IMR-90 (cell line): ENCODE measurements around the gene RND1. TPM values are rescaled to one million over a fixed set of nuclear protein-coding genes. Genes with fewer than 3 reads are reported as not detected.

ENCODE experiments used
- ATAC-seq: fragments of 200-7000 bp; cut with Tn5 transposase; 2 replicates; pipeline ENCODE4 v1.9.1; 2020; ENCODE audit warnings: low read depth, mild to moderate bottlenecking, moderate library complexity
- BruUV-seq: library from RNA; stranded (reverse); fragments of 400-500 nt; replicated peaks from 2 replicates; lab custom pipeline; 2021; lab: Mats Ljungman, UMichigan
- CTCF ChIA-PET: fragments of 300-600 bp; formaldehyde crosslinking; extraction: SDS; loops from one replicate; lab custom pipeline; 2021; ENCODE audit warnings: antibody characterized with exemption; lab: Yijun Ruan, JAX
- POLR2A ChIA-PET: fragments of 300-600 bp; sonication (Branson Sonifier 250); formaldehyde crosslinking; loops from one replicate; lab custom pipeline; 2022; ENCODE audit warnings: antibody characterized with exemption; ENCODE audit not compliant: unreplicated experiment; lab: Charles Lee
- DNase-seq: peaks from one replicate; pipeline ENCODE4 v3.0.0; 2013
- H2AFZ ChIP-seq: replicated peaks from 2 replicates; pipeline ENCODE3; 2013; ENCODE audit warnings: low read length, mild to moderate bottlenecking; ENCODE audit not compliant: poor library complexity
- H2AK5ac ChIP-seq: 2 replicates; pipeline ENCODE4 v1.6.1; 2013; ENCODE audit warnings: low read depth, low read length, inconsistent platforms
- H2AK9ac ChIP-seq: replicated peaks from 2 replicates; pipeline ENCODE3; 2013; ENCODE audit warnings: mild to moderate bottlenecking, low read depth, low read length, moderate library complexity; ENCODE audit not compliant: poor library complexity
- H2BK120ac ChIP-seq: 2 replicates; pipeline ENCODE4 v1.6.1; 2013; ENCODE audit warnings: low read depth, low read length, inconsistent platforms
- H2BK15ac ChIP-seq: 3 replicates; pipeline ENCODE4 v1.6.1; 2013; ENCODE audit warnings: low read depth, low read length, inconsistent platforms
- H2BK20ac ChIP-seq: 2 replicates; pipeline ENCODE4 v1.6.1; 2013; ENCODE audit warnings: low read depth, mild to moderate bottlenecking, inconsistent platforms, low read length, moderate library complexity
- H2BK5ac ChIP-seq: 2 replicates; pipeline ENCODE4 v1.6.1; 2013; ENCODE audit warnings: mild to moderate bottlenecking, low read depth, low read length, inconsistent platforms; ENCODE audit not compliant: poor library complexity, severe bottlenecking
- H3K14ac ChIP-seq: replicated peaks from 2 replicates; pipeline ENCODE4 v1.6.1; 2013; ENCODE audit warnings: low read depth, low read length, inconsistent platforms
- H3K18ac ChIP-seq: 2 replicates; pipeline ENCODE4 v1.6.1; 2013; ENCODE audit warnings: low read depth, low read length, control low read depth
- H3K23ac ChIP-seq: 2 replicates; pipeline ENCODE4 v1.6.1; 2013; ENCODE audit warnings: low read depth, low read length, inconsistent platforms
- H3K27ac ChIP-seq: 2 replicates; pipeline ENCODE4 v1.5.1; 2013; ENCODE audit warnings: mild to moderate bottlenecking, control low read depth, low read length; ENCODE audit not compliant: insufficient read depth
- H3K27me3 ChIP-seq: 2 replicates; pipeline ENCODE4 v1.6.1; 2013; ENCODE audit warnings: low read length; ENCODE audit not compliant: control insufficient read depth, insufficient read depth
- H3K36me3 ChIP-seq: 2 replicates; pipeline ENCODE4 v1.6.1; 2013; ENCODE audit warnings: low read length, mixed read lengths; ENCODE audit not compliant: control insufficient read depth, insufficient read depth
- H3K4ac ChIP-seq: 2 replicates; pipeline ENCODE4 v1.6.1; 2013; ENCODE audit warnings: low read depth, low read length, inconsistent platforms
- H3K4me1 ChIP-seq: 2 replicates; pipeline ENCODE4 v1.6.1; 2013; ENCODE audit warnings: low read length, mixed read lengths; ENCODE audit not compliant: control insufficient read depth, insufficient read depth
- H3K4me2 ChIP-seq: 2 replicates; pipeline ENCODE4 v1.6.1; 2013; ENCODE audit warnings: low read depth, mild to moderate bottlenecking, control low read depth, low read length, moderate library complexity
- H3K4me3 ChIP-seq: 2 replicates; pipeline ENCODE4 v1.5.1; 2013; ENCODE audit warnings: low read depth, mild to moderate bottlenecking, control low read depth, low read length, moderate library complexity; ENCODE audit not compliant: insufficient read depth
- H3K56ac ChIP-seq: 2 replicates; pipeline ENCODE4 v1.6.1; 2013; ENCODE audit warnings: low read length, inconsistent platforms; ENCODE audit not compliant: insufficient read depth; ENCODE audit errors: extremely low read depth
- H3K79me1 ChIP-seq, 2 experiments: 2 replicates each; pipeline ENCODE4 v1.6.1; 2013; ENCODE audit warnings: low read length in 2 of 2, inconsistent platforms in 1 of 2, low read depth in 1 of 2
- H3K9ac ChIP-seq: 2 replicates; pipeline ENCODE4 v1.6.1; 2013; ENCODE audit warnings: low read depth, low read length, control low read depth
- H3K9me1 ChIP-seq: 2 replicates; pipeline ENCODE4 v1.6.1; 2013; ENCODE audit warnings: low read length, inconsistent platforms; ENCODE audit not compliant: insufficient read depth
- H3K9me3 ChIP-seq: 2 replicates; pipeline ENCODE4 v1.6.1; 2013; ENCODE audit warnings: low read length; ENCODE audit not compliant: control insufficient read depth, insufficient read depth
- H4K20me1 ChIP-seq: 2 replicates; pipeline ENCODE4 v1.6.1; 2013; ENCODE audit warnings: low read length, inconsistent platforms; ENCODE audit not compliant: insufficient read depth
- H4K5ac ChIP-seq: 2 replicates; pipeline ENCODE4 v1.6.1; 2013; ENCODE audit warnings: mild to moderate bottlenecking, low read depth, low read length, control low read depth
- H4K8ac ChIP-seq, 2 experiments: 2 replicates each; pipeline ENCODE4 v1.6.1; 2013; ENCODE audit warnings: low read depth in 2 of 2, low read length in 2 of 2, control low read depth in 1 of 2, inconsistent platforms in 1 of 2
- H4K91ac ChIP-seq: 2 replicates; pipeline ENCODE4 v1.6.1; 2013; ENCODE audit warnings: low read depth, low read length, inconsistent platforms; ENCODE audit not compliant: insufficient read depth
- BHLHE40 ChIP-seq: fragments of 150-350 bp; IDR thresholded peaks from 2 replicates; pipeline ENCODE4 v1.6.1; 2016; ENCODE audit warnings: mild to moderate bottlenecking, low read depth, low read length
- CEBPB ChIP-seq: IDR thresholded peaks from 2 replicates; pipeline ENCODE4 v1.6.1; 2012; ENCODE audit warnings: low read depth, low read length, improper control_type of control experiment
- CHD1 ChIP-seq: IDR thresholded peaks from 2 replicates; pipeline ENCODE4 v1.6.1; 2012; ENCODE audit warnings: low read depth, low read length, improper control_type of control experiment
- FOS ChIP-seq: fragments of 150-350 bp; IDR thresholded peaks from 2 replicates; pipeline ENCODE4 v1.6.1; 2016; ENCODE audit warnings: low read depth, low read length
- MAFK ChIP-seq: IDR thresholded peaks from 2 replicates; pipeline ENCODE4 v1.6.1; 2012; ENCODE audit warnings: low read depth, low read length, improper control_type of control experiment
- MAZ ChIP-seq: IDR thresholded peaks from 2 replicates; pipeline ENCODE4 v1.6.1; 2012; ENCODE audit warnings: low read depth, mild to moderate bottlenecking, low read length, improper control_type of control experiment, moderate library complexity, borderline replicate concordance
- MXI1 ChIP-seq: IDR thresholded peaks from 2 replicates; pipeline ENCODE4 v1.6.1; 2012; ENCODE audit warnings: low read depth, mild to moderate bottlenecking, low read length, moderate library complexity, borderline replicate concordance
- POLR2A ChIP-seq: IDR thresholded peaks from 2 replicates; pipeline ENCODE4 v1.6.1; 2012; ENCODE audit warnings: mild to moderate bottlenecking, low read depth, low read length
- RAD21 ChIP-seq: IDR thresholded peaks from 2 replicates; pipeline ENCODE4 v1.6.1; 2012; ENCODE audit warnings: low read length, improper control_type of control experiment
- RCOR1 ChIP-seq: IDR thresholded peaks from 2 replicates; pipeline ENCODE4 v1.6.1; 2012; ENCODE audit warnings: mild to moderate bottlenecking, low read length, improper control_type of control experiment; ENCODE audit not compliant: insufficient replicate concordance
- RFX5 ChIP-seq: IDR thresholded peaks from 2 replicates; pipeline ENCODE4 v1.8.0; 2012; ENCODE audit warnings: low read depth, mild to moderate bottlenecking, low read length, moderate library complexity
- SMC3 ChIP-seq: fragments of 150-350 bp; IDR thresholded peaks from 2 replicates; pipeline ENCODE4 v1.6.1; 2016; ENCODE audit warnings: low read depth, mild to moderate bottlenecking, antibody characterized with exemption, low read length, moderate library complexity
- WGBS, 2 experiments: methylation state at CpG; one replicate each; pipeline versions ENCODE4 v1.1.5 to v1.1.7; 2013; ENCODE audit warnings: missing lambda C conversion rate in 2 of 2; ENCODE audit not compliant: insufficient read length in 1 of 2; ENCODE audit errors: extremely low coverage in 2 of 2; 5-methylcytosine and 5-hydroxymethylcytosine counted together
- dilution Hi-C: fragments of 300-500 bp; cut with HindIII; formaldehyde crosslinking; loops from one replicate; pipeline ENCODE4 v1.14.3; 2018; ENCODE audit warnings: low sequenced_read_pairs; ENCODE audit not compliant: unreplicated experiment
- in situ Hi-C: fragments of 300-500 bp; cut with MboI; formaldehyde crosslinking; loops from 3 replicates; pipeline ENCODE4 v1.14.3; 2019; ENCODE audit warnings: low sequenced_read_pairs, inconsistent platforms, mixed read lengths
- intact Hi-C: fragments of 100-400 bp; cut with micrococcal nuclease; formaldehyde crosslinking; loops from 2 replicates; pipeline ENCODE4 v1.10.0; 2022
- polyA plus RNA-seq, 3 experiments: library from polyadenylated mRNA; depleted of rRNA; stranded (reverse); fragments of >200 nt; gene quantifications; 2 replicates each; pipeline ENCODE4 v1.2.3, GENCODE V29; 2012; ENCODE audit warnings: low replicate concordance in 1 of 3
- total RNA-seq: library from RNA; depleted of rRNA; stranded (reverse); fragments of >200 nt; gene quantifications from 2 replicates; pipeline ENCODE4 v1.2.3, GENCODE V29; 2012
- TF ChIP-seq, protein P1 (sequence below): conservative IDR thresholded peaks from 2 replicates; pipeline ENCODE4 v1.5.1; 2012; ENCODE audit warnings: mild to moderate bottlenecking, low read depth, low read length, improper control_type of control experiment
- TF ChIP-seq, protein P2 (sequence below): fragments of 150-350 bp; IDR thresholded peaks from 2 replicates; pipeline ENCODE4 v1.6.1; 2016; ENCODE audit warnings: low read depth, mild to moderate bottlenecking, low read length, moderate library complexity, borderline replicate concordance
- TF ChIP-seq, protein P3 (sequence below): fragments of 150-350 bp; IDR thresholded peaks from 2 replicates; pipeline ENCODE4 v1.6.1; 2017; ENCODE audit warnings: mild to moderate bottlenecking, antibody characterized with exemption, low read length, low read depth

RND1 gene
- total and polyA plus RNA-seq, 2 of the 4 experiments (the other 2 are of a cell fraction), result under 0.01 to 0.21 TPM

DNA sequence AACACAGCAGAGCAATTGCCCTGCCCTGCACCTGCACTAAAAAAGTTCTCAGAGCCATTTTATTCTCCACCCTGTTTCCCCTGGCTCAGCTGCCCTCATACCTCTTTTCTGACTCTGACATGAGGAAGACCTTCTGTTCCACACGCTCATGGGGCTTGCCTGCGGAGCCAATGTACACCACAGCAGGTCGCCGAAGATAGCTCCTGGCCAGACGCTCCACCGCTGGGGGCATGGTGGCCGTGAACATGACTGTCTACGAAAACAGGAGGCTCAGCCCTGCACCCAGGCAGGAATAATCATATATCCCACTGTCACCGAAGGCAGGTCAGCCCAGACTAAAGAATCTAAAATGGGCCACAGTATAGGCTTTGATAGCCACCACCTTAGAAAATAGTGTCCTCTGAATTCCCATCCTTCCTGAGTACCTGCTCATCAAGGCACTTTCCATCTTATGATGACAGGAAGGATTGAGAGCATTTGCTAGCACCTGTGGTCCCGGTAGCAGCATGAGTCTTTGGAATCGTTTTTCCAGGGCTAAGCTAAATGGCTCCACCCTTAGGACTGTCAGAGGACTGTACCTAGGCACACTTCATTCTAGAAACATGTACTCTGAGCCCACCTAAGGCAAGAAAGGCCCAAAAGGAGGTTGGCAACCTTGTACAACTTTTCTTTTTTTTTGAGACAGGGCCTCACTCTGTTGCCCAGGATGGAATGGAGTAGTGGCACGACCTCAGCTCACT, 33.2 kb downstream of the RND1 start:
- Histone ChIP-seq H2AFZ (no peak overlapping the region), H3K27me3 (no peaks in the 10 kb centered on the region), H2AK9ac (no peak overlapping the region), H3K9me1 (no peaks in the 10 kb centered on the region; the same call in 1 of the 2 replicates), H4K5ac (no peak overlapping the region), H2BK20ac (no peak overlapping the region), H3K4ac (no peak overlapping the region), H4K20me1 (peaks cover 21% of the 10 kb centered on the region; the same call in 1 of the 2 replicates), H3K27ac (no peak overlapping the region), H3K36me3 (peaks cover 87% of the 10 kb centered on the region), H3K56ac (no peak overlapping the region), H2AK5ac (no peak overlapping the region), H4K8ac (no peak overlapping the region), H2BK15ac (no peak overlapping the region), H3K9me3 (no peaks in the 10 kb centered on the region), H3K14ac (no peak overlapping the region), H2BK5ac (no peak overlapping the region), H4K91ac (no peak overlapping the region), H3K23ac (no peak overlapping the region), H3K4me3 (no peak overlapping the region), H2BK120ac (no peak overlapping the region), H3K9ac (no peak overlapping the region), H3K79me1 (peaks cover 3 to 7% of the 10 kb centered on the region in 2 experiments; a peak in 2 of 4 replicates), H3K4me2 (no peak overlapping the region), H3K18ac (no peak overlapping the region), H3K4me1 (no peaks in the 10 kb centered on the region)
- ChIA-PET CTCF (interaction anchor here (0.6 to 1.0 kb wide), 3 partner anchors 18 to 275 kb away, joined by 3 to 4 read pairs (median 4); no protein-coding TSS in a partner anchor), POLR2A (interaction anchor here (0.6 kb wide), 1 partner anchor 17 kb away, joined by 3 read pairs; no protein-coding TSS in a partner anchor)
- WGBS, 2 experiments, result 89% methylated on average over 11 of the region's 12 CpGs; no CpG with 5 or more reads in 1 of the 2 experiments
- intact Hi-C loops (no loop called here), dilution Hi-C loops (no loop called here), in situ Hi-C loops (no loop called here)
- ATAC-seq, result no peak
- no TSS peak for BruUV-seq
- DNase-seq, result no peak
- TF ChIP-seq MAFK, result no peak
- TF ChIP-seq SMC3, result no peak
- TF ChIP-seq FOS, result no peak
- no peak for TF ChIP-seq RFX5
- TF ChIP-seq BHLHE40, result no peak
- no peak for TF ChIP-seq RAD21
- no peak for TF ChIP-seq POLR2A
- TF ChIP-seq CEBPB, result no peak
- no peak for TF ChIP-seq CHD1
- no peak for TF ChIP-seq RCOR1
- TF ChIP-seq, protein P1, sequence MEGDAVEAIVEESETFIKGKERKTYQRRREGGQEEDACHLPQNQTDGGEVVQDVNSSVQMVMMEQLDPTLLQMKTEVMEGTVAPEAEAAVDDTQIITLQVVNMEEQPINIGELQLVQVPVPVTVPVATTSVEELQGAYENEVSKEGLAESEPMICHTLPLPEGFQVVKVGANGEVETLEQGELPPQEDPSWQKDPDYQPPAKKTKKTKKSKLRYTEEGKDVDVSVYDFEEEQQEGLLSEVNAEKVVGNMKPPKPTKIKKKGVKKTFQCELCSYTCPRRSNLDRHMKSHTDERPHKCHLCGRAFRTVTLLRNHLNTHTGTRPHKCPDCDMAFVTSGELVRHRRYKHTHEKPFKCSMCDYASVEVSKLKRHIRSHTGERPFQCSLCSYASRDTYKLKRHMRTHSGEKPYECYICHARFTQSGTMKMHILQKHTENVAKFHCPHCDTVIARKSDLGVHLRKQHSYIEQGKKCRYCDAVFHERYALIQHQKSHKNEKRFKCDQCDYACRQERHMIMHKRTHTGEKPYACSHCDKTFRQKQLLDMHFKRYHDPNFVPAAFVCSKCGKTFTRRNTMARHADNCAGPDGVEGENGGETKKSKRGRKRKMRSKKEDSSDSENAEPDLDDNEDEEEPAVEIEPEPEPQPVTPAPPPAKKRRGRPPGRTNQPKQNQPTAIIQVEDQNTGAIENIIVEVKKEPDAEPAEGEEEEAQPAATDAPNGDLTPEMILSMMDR, result no peak
- no peak for TF ChIP-seq MAZ
- no peak for TF ChIP-seq MXI1
- TF ChIP-seq, protein P2, sequence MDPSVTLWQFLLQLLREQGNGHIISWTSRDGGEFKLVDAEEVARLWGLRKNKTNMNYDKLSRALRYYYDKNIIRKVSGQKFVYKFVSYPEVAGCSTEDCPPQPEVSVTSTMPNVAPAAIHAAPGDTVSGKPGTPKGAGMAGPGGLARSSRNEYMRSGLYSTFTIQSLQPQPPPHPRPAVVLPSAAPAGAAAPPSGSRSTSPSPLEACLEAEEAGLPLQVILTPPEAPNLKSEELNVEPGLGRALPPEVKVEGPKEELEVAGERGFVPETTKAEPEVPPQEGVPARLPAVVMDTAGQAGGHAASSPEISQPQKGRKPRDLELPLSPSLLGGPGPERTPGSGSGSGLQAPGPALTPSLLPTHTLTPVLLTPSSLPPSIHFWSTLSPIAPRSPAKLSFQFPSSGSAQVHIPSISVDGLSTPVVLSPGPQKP, result no peak
- TF ChIP-seq, protein P3, sequence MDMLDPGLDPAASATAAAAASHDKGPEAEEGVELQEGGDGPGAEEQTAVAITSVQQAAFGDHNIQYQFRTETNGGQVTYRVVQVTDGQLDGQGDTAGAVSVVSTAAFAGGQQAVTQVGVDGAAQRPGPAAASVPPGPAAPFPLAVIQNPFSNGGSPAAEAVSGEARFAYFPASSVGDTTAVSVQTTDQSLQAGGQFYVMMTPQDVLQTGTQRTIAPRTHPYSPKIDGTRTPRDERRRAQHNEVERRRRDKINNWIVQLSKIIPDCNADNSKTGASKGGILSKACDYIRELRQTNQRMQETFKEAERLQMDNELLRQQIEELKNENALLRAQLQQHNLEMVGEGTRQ, result no peak
